Lower leg skin (tissue), 4 donors: Measurements from ENCODE around the gene SGCE. TPM values are rescaled to one million over a fixed set of nuclear protein-coding genes. Genes with fewer than 3 reads are reported as not detected.
"Not testable (repeated sequence)": the region's sequence is repeated elsewhere in the genome, so short reads cannot be mapped to it uniquely, and the experiment has no call there.

Source experiments
- DNase-seq, 2 donors: peaks; one replicate each; pipeline ENCODE4 v3.0.0-alpha.2; 2019; ENCODE audit warnings: low spot score in 2 of 2
- H3K4me3 ChIP-seq: fragments of 200-600 bp; sonication (generic); 2 replicates; pipeline ENCODE4 v1.5.1; 2017; ENCODE audit warnings: mild to moderate bottlenecking, low read depth; ENCODE audit not compliant: poor library complexity, severe bottlenecking
- POLR2A ChIP-seq, 2 donors: fragments of 450-650 bp; IDR thresholded peaks; one replicate each; pipeline ENCODE4 v1.6.1; 2016 to 2017; ENCODE audit warnings: antibody characterized with exemption in 2 of 2, mild to moderate bottlenecking in 1 of 2, moderate library complexity in 1 of 2
- WGBS, 2 donors: methylation state at CpG; one replicate each; pipeline ENCODE4 v1.1.5; 2018; 5-methylcytosine and 5-hydroxymethylcytosine counted together
- intact Hi-C: fragments of 100-400 bp; cut with DNase I; formaldehyde crosslinking; loops from one replicate; pipeline ENCODE4 v1.15.0; 2023; ENCODE audit warnings: low total_unique reads
- total RNA-seq, 4 donors: library from RNA; depleted of rRNA; stranded (reverse); fragments of >200 nt; gene quantifications; one replicate each; pipeline ENCODE4 v1.1.0, GENCODE V29; 2016
- TF ChIP-seq, protein P1 (sequence below), 3 donors: fragments of 450-650 bp; IDR thresholded peaks; one replicate each; pipeline ENCODE4 v1.5.1; 2016; ENCODE audit warnings: antibody characterized with exemption in 3 of 3, mild to moderate bottlenecking in 3 of 3, moderate library complexity in 2 of 3

SGCE gene, protein sequence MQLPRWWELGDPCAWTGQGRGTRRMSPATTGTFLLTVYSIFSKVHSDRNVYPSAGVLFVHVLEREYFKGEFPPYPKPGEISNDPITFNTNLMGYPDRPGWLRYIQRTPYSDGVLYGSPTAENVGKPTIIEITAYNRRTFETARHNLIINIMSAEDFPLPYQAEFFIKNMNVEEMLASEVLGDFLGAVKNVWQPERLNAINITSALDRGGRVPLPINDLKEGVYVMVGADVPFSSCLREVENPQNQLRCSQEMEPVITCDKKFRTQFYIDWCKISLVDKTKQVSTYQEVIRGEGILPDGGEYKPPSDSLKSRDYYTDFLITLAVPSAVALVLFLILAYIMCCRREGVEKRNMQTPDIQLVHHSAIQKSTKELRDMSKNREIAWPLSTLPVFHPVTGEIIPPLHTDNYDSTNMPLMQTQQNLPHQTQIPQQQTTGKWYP
- 10 to 100 TPM in 3 of 4 donors, 1 to 10 TPM in 1; 9.8 to 25.7 (median 17.8) TPM for total RNA-seq

GRCh38 chr7:94655848-94656657, at the start of gene SGCE:
SGCE (minus strand) TSS chr7:94656133; CDS start chr7:94656098, 35 bp downstream.
- DNase-seq = peak; percentile 18 to 89
- 29 to 33% methylated on average over 62 to 63 of the region's 63 CpGs for WGBS, 2 donors
- H3K4me3 ChIP-seq = peak within 1 kb of the TSS; percentile 37
- intact Hi-C loops = no loop called here
- no peak for TF ChIP-seq POLR2A (IDR thresholded peaks at IDR 0.05)
- TF ChIP-seq, protein P1, sequence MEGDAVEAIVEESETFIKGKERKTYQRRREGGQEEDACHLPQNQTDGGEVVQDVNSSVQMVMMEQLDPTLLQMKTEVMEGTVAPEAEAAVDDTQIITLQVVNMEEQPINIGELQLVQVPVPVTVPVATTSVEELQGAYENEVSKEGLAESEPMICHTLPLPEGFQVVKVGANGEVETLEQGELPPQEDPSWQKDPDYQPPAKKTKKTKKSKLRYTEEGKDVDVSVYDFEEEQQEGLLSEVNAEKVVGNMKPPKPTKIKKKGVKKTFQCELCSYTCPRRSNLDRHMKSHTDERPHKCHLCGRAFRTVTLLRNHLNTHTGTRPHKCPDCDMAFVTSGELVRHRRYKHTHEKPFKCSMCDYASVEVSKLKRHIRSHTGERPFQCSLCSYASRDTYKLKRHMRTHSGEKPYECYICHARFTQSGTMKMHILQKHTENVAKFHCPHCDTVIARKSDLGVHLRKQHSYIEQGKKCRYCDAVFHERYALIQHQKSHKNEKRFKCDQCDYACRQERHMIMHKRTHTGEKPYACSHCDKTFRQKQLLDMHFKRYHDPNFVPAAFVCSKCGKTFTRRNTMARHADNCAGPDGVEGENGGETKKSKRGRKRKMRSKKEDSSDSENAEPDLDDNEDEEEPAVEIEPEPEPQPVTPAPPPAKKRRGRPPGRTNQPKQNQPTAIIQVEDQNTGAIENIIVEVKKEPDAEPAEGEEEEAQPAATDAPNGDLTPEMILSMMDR (IDR thresholded peaks at IDR 0.05) = no peak

GRCh38 chr7:94705155-94706021, 49.5 kb upstream of the SGCE start:
- intact Hi-C loops, DNase-seq, H3K4me3 ChIP-seq: not testable (repeated sequence)
- WGBS, 2 donors = 95 to 97% methylated on average over 16 to 34 of the region's 39 CpGs

GRCh38 chr7:94701555-94701973, 45.6 kb upstream of the SGCE start:
- intact Hi-C loops = no loop called here
- 70 to 78% methylated on average over 1 of the region's 1 CpG for WGBS, 2 donors
- H3K4me3 ChIP-seq = no peak overlapping the region
- DNase-seq = no peak
- no peak for TF ChIP-seq POLR2A (IDR thresholded peaks at IDR 0.05)
- TF ChIP-seq, protein P1 (IDR thresholded peaks at IDR 0.05) = no peak

DNA sequence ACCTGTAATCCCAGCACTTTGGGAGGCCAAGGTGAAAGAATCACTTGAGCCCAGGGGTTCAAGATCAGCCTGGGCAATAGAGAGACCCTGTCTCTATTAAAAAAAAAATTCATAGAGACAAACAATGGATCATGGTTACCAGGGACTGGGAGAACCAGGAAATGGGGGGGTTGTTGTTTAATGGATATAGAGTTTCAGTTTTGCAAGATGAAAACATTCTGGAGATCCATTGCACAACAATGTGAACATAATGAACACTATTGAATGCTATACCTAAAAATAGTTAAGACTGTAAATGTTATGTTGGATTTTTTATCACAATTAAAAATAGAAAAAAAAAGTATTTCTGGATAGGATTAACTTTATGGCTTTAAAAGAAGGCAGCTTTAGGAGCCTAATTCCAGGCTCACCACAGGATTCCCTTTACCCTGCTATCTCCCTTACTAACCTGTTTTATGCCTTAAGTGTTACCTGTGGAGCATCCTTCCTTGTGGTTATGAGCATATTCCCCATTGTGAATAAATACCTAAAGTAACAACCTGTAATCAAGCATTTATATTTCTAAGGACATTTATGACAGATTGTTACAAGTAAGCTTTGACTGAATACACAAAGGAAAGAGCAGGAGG, 45.1 kb upstream of the SGCE start:
- DNase-seq = no peak
- intact Hi-C loops = no loop called here
- no peak overlapping the region for H3K4me3 ChIP-seq
- TF ChIP-seq POLR2A (IDR thresholded peaks at IDR 0.05) = no peak
- TF ChIP-seq, protein P1 (IDR thresholded peaks at IDR 0.05) = no peak

DNA sequence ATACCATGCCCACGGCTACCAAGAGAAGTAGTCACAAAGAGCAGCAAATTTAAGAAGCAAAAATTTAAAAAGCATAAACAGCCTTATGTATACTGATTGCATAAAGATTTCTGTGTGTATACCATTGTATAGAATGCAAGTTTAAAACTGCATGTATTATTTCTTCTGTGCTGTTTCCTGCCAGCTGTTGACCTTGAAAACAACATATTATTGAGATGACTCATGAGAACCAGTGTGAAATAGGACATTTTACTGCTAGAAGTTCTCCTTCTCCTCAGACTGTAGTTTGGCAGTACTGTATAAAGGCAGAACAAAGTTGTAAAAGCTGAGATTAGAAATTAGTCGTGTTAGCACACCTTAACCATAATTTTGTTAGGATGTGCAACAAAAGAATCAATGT, 42.3 kb upstream of the SGCE start:
- DNase-seq = no peak
- no peak overlapping the region for H3K4me3 ChIP-seq
- TF ChIP-seq POLR2A (IDR thresholded peaks at IDR 0.05) = no peak
- TF ChIP-seq, protein P1 (IDR thresholded peaks at IDR 0.05) = no peak
- 37 to 44% methylated on average over 2 of the region's 2 CpGs for WGBS, 2 donors
- intact Hi-C loops = no loop called here
